ENCODE data around the gene GALNT4. TPM values are rescaled to one million over a fixed set of nuclear protein-coding genes. Genes with fewer than 3 reads are reported as not detected.

GALNT4 gene
- polyA plus RNA-seq, 1 experiment = 7.3 TPM

GRCh38 chr12:89567691-89568239 is 43.2 kb upstream of the GALNT4 start:
- H3K27me3 ChIP-seq (ENCODE audit: control insufficient read depth, insufficient read depth, low read length) = no peaks in the 10 kb centered on the region
- no peak for TF ChIP-seq CTCF (IDR thresholded peaks at IDR 0.05; ENCODE audit: low read depth, low read length)
- H3K9me3 ChIP-seq (ENCODE audit: control insufficient read depth, insufficient read depth, low read length) = no peaks in the 10 kb centered on the region
- no peak overlapping the region for H3K27ac ChIP-seq (ENCODE audit: low read depth, low read length)
- CTCF ChIA-PET = no interaction called here
- POLR2A ChIA-PET = no interaction called here
- H3K4me3 ChIP-seq (ENCODE audit: low read depth, low read length) = no peak overlapping the region
- DNase-seq (ENCODE audit: low read depth, low spot score) = no peak

- no peak overlapping the region for H3K27ac ChIP-seq (ENCODE audit: low read depth, low read length)
- no peak for DNase-seq (ENCODE audit: low read depth, low spot score)
- CTCF ChIA-PET = interaction anchor here (0.8 kb wide), 1 partner anchor 23 kb away, joined by 3 read pairs; no protein-coding TSS in a partner anchor
- no peaks in the 10 kb centered on the region for H3K27me3 ChIP-seq (ENCODE audit: control insufficient read depth, insufficient read depth, low read length)
- POLR2A ChIA-PET = no interaction called here
- TF ChIP-seq CTCF (IDR thresholded peaks at IDR 0.05; ENCODE audit: low read depth, low read length) = no peak
- H3K4me3 ChIP-seq (ENCODE audit: low read depth, low read length) = no peak overlapping the region
- H3K9me3 ChIP-seq (ENCODE audit: control insufficient read depth, insufficient read depth, low read length) = no peaks in the 10 kb centered on the region
These were observed 42.0 kb upstream of the GALNT4 start for GRCh38 chr12:89566615-89567014.

- no peak overlapping the region for H3K4me3 ChIP-seq (ENCODE audit: low read depth, low read length)
- H3K27ac ChIP-seq (ENCODE audit: low read depth, low read length) = no peak overlapping the region
- no peaks in the 10 kb centered on the region for H3K27me3 ChIP-seq (ENCODE audit: control insufficient read depth, insufficient read depth, low read length)
- DNase-seq (ENCODE audit: low read depth, low spot score) = no peak
- POLR2A ChIA-PET = no interaction called here
- TF ChIP-seq CTCF (IDR thresholded peaks at IDR 0.05; ENCODE audit: low read depth, low read length) = no peak
- CTCF ChIA-PET = interaction anchor here (0.6 kb wide), 1 partner anchor 94 kb away, joined by 3 read pairs; no protein-coding TSS in a partner anchor
- no peaks in the 10 kb centered on the region for H3K9me3 ChIP-seq (ENCODE audit: control insufficient read depth, insufficient read depth, low read length)
These were observed 40.4 kb upstream of the GALNT4 start for GRCh38 chr12:89565002-89565401.

GRCh38 chr12:89559753-89560152 is 35.2 kb upstream of the GALNT4 start:
- Histone ChIP-seq H3K27me3 (ENCODE audit: control insufficient read depth, insufficient read depth, low read length) (no peaks in the 10 kb centered on the region), H3K4me3 (ENCODE audit: low read depth, low read length) (no peak overlapping the region), H3K9me3 (ENCODE audit: control insufficient read depth, insufficient read depth, low read length) (no peaks in the 10 kb centered on the region), H3K27ac (ENCODE audit: low read depth, low read length) (no peak overlapping the region)
- CTCF ChIA-PET = no interaction called here
- no peak for DNase-seq (ENCODE audit: low read depth, low spot score)
- no peak for TF ChIP-seq CTCF (IDR thresholded peaks at IDR 0.05; ENCODE audit: low read depth, low read length)
- POLR2A ChIA-PET = no interaction called here

GRCh38 chr12:89556976-89557375 is 32.4 kb upstream of the GALNT4 start:
- POLR2A ChIA-PET = interaction anchor here (0.5 kb wide), 1 partner anchor 15 kb away, joined by 5 read pairs; no protein-coding TSS in a partner anchor
- CTCF ChIA-PET = no interaction called here
- DNase-seq (ENCODE audit: low read depth, low spot score) = no peak
- H3K4me3 ChIP-seq (ENCODE audit: low read depth, low read length) = no peak overlapping the region
- no peak for TF ChIP-seq CTCF (IDR thresholded peaks at IDR 0.05; ENCODE audit: low read depth, low read length)
- H3K27me3 ChIP-seq (ENCODE audit: control insufficient read depth, insufficient read depth, low read length) = no peaks in the 10 kb centered on the region
- no peaks in the 10 kb centered on the region for H3K9me3 ChIP-seq (ENCODE audit: control insufficient read depth, insufficient read depth, low read length)
- no peak overlapping the region for H3K27ac ChIP-seq (ENCODE audit: low read depth, low read length)
